Caco-2 (cell line): ENCODE results near the gene ADIPOQ. TPM values are rescaled to one million over a fixed set of nuclear protein-coding genes. Genes with fewer than 3 reads are reported as not detected.
"Not testable (repeated sequence)": the region's sequence is repeated elsewhere in the genome, so short reads cannot be mapped to it uniquely, and the experiment has no call there.

Experiments used
- BruUV-seq: library from RNA; stranded (reverse); fragments of 400-500 nt; replicated peaks from 2 replicates; lab custom pipeline; 2021; lab: Mats Ljungman, UMichigan
- CTCF ChIA-PET: fragments of 300-600 bp; sonication (Branson Sonifier 250); formaldehyde crosslinking; loops from one replicate; lab custom pipeline; 2022; ENCODE audit warnings: antibody characterized with exemption; lab: Charles Lee
- POLR2A ChIA-PET: fragments of 300-600 bp; sonication (Branson Sonifier 250); formaldehyde crosslinking; loops from one replicate; lab custom pipeline; 2022; ENCODE audit warnings: antibody characterized with exemption; lab: Charles Lee
- DNase-seq, 2 experiments: peaks; one replicate each; pipeline versions ENCODE4 v3.0.0 to v3.0.0-alpha.2; 2020 to 2022
- H3K27me3 ChIP-seq: replicated peaks from 2 replicates; pipeline ENCODE4 v1.6.0; 2011; ENCODE audit warnings: low read length; ENCODE audit not compliant: control insufficient read depth, insufficient read depth
- H3K36me3 ChIP-seq: 2 replicates; pipeline ENCODE4 v1.5.1; 2011; ENCODE audit warnings: low read length; ENCODE audit not compliant: control insufficient read depth, insufficient read depth
- H3K4me1 ChIP-seq: fragments of 250-450 bp; sonication (Bioruptor Pico); 2 replicates; pipeline ENCODE4 v1.5.1; 2020; ENCODE audit warnings: mild to moderate bottlenecking
- H3K4me3 ChIP-seq: 2 replicates; pipeline ENCODE4 v1.5.1; 2011; ENCODE audit warnings: low read depth, mild to moderate bottlenecking, control low read depth, low read length
- H3K9me3 ChIP-seq: fragments of 250-450 bp; sonication (Bioruptor Pico); 2 replicates; pipeline ENCODE4 v1.5.1; 2020; ENCODE audit warnings: mild to moderate bottlenecking, moderate library complexity
- H3K27ac Mint-ChIP-seq: one replicate; pipeline ENCODE4 v1.8.0; 2022; ENCODE audit warnings: mixed read lengths; ENCODE audit not compliant: unreplicated experiment
- H3K27me3 Mint-ChIP-seq: one replicate; pipeline ENCODE4 v1.8.0; 2022; ENCODE audit warnings: mixed read lengths; ENCODE audit not compliant: insufficient read depth, unreplicated experiment
- H3K36me3 Mint-ChIP-seq: one replicate; pipeline ENCODE4 v1.8.0; 2022; ENCODE audit warnings: mild to moderate bottlenecking, mixed read lengths; ENCODE audit not compliant: insufficient read depth, unreplicated experiment
- H3K4me1 Mint-ChIP-seq: one replicate; pipeline ENCODE4 v1.8.0; 2022; ENCODE audit warnings: low read depth, mixed read lengths; ENCODE audit not compliant: unreplicated experiment
- H3K4me3 Mint-ChIP-seq: one replicate; pipeline ENCODE4 v1.8.0; 2022; ENCODE audit warnings: mild to moderate bottlenecking, moderate library complexity, mixed read lengths; ENCODE audit not compliant: unreplicated experiment
- H3K9me3 Mint-ChIP-seq: one replicate; pipeline ENCODE4 v1.8.0; 2022; ENCODE audit warnings: mixed read lengths; ENCODE audit not compliant: unreplicated experiment
- intact Hi-C: fragments of 100-400 bp; cut with micrococcal nuclease; formaldehyde crosslinking; loops from one replicate; pipeline ENCODE4 v1.10.0; 2022; ENCODE audit not compliant: unreplicated experiment
- total RNA-seq: library from RNA; stranded (reverse); gene quantifications from 2 replicates; pipeline ENCODE4 v1.2.3, GENCODE V29; 2022
- TF ChIP-seq, protein P1 (sequence below), 2 experiments: fragments of 200-600 bp in 1 of 2; IDR thresholded peaks; 1 replicate in 1 of 2; 2 replicates in 1 of 2; pipeline versions ENCODE4 v1.5.1 to v1.8.0; 2011 to 2022; ENCODE audit warnings: antibody characterized with exemption in 1 of 2, control low read depth in 1 of 2, inconsistent platforms in 1 of 2, low read depth in 1 of 2, low read length in 1 of 2, mild to moderate bottlenecking in 1 of 2, moderate library complexity in 1 of 2; ENCODE audit not compliant: insufficient read depth in 1 of 2, severe bottlenecking in 1 of 2, unreplicated experiment in 1 of 2

The ADIPOQ gene
- total RNA-seq, 1 experiment from 2014 or later, result not detected

DNA sequence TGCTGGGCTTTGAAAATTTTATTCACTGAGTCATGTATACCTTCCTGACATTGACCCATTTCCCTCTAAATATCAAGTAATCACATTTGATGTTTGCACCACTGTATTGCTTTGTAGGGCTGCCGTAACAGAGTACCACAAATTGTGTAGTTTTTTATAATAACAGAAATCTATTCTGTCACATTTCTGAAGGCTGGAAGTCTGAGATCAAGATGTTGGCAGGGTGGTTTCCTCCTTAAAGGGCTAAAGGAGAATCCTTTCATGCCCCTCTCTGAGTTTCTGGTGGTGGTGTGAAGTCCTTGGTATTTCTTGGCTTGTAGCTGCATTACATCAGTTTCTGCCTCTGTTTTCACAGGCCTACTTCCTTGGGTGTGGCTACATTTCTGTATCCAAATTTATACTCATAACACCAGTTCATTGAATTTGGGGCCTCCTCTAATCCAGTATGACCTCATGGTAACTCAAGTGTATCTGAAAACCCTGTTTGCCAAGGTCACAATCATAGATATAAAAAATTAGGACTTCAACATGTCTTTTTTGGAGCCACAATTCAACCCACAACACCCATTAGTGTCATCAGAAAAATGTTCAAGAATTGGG lies 58.7 kb downstream of the ADIPOQ start:
- Mint-ChIP-seq H3K27me3 (no peaks in the 10 kb centered on the region), H3K4me1 (peaks cover 16% of the 10 kb centered on the region), H3K9me3 (peaks cover 11% of the 10 kb centered on the region), H3K4me3 (no peak overlapping the region), H3K36me3 (no peaks in the 10 kb centered on the region), H3K27ac (no peak overlapping the region)
- no peaks in the 10 kb centered on the region for H3K27me3 ChIP-seq
- DNase-seq, result no peak
- CTCF ChIA-PET, result no interaction called here
- H3K9me3 ChIP-seq, result no peaks in the 10 kb centered on the region
- peaks cover 5% of the 10 kb centered on the region; the same call in 1 of the 2 replicates for H3K4me1 ChIP-seq
- intact Hi-C loops, result no loop called here
- BruUV-seq, result no TSS peak
- no peak overlapping the region for H3K4me3 ChIP-seq
- no peaks in the 10 kb centered on the region for H3K36me3 ChIP-seq
- POLR2A ChIA-PET, result no interaction called here
- TF ChIP-seq, protein P1, sequence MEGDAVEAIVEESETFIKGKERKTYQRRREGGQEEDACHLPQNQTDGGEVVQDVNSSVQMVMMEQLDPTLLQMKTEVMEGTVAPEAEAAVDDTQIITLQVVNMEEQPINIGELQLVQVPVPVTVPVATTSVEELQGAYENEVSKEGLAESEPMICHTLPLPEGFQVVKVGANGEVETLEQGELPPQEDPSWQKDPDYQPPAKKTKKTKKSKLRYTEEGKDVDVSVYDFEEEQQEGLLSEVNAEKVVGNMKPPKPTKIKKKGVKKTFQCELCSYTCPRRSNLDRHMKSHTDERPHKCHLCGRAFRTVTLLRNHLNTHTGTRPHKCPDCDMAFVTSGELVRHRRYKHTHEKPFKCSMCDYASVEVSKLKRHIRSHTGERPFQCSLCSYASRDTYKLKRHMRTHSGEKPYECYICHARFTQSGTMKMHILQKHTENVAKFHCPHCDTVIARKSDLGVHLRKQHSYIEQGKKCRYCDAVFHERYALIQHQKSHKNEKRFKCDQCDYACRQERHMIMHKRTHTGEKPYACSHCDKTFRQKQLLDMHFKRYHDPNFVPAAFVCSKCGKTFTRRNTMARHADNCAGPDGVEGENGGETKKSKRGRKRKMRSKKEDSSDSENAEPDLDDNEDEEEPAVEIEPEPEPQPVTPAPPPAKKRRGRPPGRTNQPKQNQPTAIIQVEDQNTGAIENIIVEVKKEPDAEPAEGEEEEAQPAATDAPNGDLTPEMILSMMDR (IDR thresholded peaks at IDR 0.05; ENCODE audit: insufficient read depth in 1 of 2, low read depth in 1 of 2, low read length in 1 of 2, severe bottlenecking in 1 of 2, unreplicated experiment in 1 of 2), result no peak

DNA sequence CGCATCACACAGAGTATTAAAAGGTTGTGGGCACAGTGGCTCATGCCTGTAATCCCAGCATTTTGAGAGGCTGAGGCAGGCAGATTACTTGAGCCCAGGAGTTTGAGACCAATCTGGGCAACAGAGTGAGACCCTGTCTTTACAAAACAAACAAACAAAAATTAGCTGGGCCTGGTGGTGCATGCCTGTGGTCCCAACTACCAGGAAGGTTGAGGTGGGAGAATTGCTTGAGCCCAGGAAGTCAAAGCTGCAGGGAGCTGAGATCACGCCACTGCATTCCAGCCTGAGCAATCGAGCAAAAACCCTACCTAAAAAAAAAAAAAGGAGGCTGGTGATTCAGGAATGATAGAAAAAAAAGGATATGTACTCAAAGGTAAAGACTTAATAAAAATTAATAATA lies 59.6 kb downstream of the ADIPOQ start:
- Mint-ChIP-seq H3K27me3 (no peaks in the 10 kb centered on the region), H3K4me3 (no peak overlapping the region), H3K27ac (no peak overlapping the region), H3K9me3 (peaks cover 12% of the 10 kb centered on the region), H3K36me3 (no peaks in the 10 kb centered on the region), H3K4me1 (peaks cover 16% of the 10 kb centered on the region)
- DNase-seq, result no peak
- no peak overlapping the region for H3K4me3 ChIP-seq
- no TSS peak for BruUV-seq
- TF ChIP-seq, protein P1 (IDR thresholded peaks at IDR 0.05; ENCODE audit: insufficient read depth in 1 of 2, low read depth in 1 of 2, low read length in 1 of 2, severe bottlenecking in 1 of 2, unreplicated experiment in 1 of 2), result no peak
- CTCF ChIA-PET, result no interaction called here
- peaks cover 9% of the 10 kb centered on the region for H3K4me1 ChIP-seq
- intact Hi-C loops, result no loop called here
- no peaks in the 10 kb centered on the region for H3K9me3 ChIP-seq
- H3K27me3 ChIP-seq, result no peaks in the 10 kb centered on the region
- POLR2A ChIA-PET, result no interaction called here
- no peaks in the 10 kb centered on the region for H3K36me3 ChIP-seq

DNA sequence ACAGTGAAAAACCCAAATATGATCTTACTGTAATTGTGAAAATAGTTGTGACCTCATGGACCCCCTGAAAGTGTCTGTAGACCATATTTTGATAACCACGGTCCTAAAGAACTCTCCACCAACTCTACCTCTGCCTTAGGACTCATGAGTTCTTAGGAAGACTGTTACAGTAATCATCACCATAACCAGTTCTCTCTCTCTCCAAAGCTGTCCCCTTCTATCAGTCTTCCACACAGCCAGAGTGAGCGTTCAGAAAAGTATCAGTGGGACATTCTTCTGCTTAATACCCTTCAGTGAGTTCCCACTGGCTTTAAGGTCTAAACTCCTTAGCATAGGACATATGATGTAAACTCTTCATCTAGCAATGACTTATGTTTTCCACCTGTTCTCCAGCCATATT lies 60.2 kb downstream of the ADIPOQ start:
- POLR2A ChIA-PET, result no interaction called here
- H3K9me3 Mint-ChIP-seq, result peaks cover 12% of the 10 kb centered on the region

DNA sequence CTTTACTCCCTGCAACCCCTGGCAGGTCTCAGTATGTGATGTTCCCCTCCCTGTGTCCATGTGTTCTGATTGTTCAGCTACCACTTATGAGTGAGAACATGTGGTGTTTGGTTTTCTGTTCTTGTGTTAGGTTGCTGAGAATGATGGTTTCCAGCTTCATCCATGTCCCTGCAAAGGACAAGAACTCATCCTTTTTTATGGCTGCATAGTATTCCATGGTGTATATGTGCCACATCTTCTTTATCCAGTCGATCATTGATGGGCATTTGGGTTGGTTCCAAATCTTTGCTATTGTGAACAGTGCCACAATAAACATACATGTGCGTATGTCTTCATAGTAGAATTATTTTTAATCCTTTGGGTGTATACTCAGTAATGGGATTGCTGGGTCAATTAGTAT lies 61.2 kb downstream of the ADIPOQ start:
- Mint-ChIP-seq H3K4me1 (peaks cover 16% of the 10 kb centered on the region), H3K9me3 (peaks cover 12% of the 10 kb centered on the region)
- H3K27ac Mint-ChIP-seq, H3K9me3 ChIP-seq, DNase-seq, intact Hi-C loops, POLR2A ChIA-PET, H3K36me3 Mint-ChIP-seq, H3K4me3 Mint-ChIP-seq, H3K27me3 Mint-ChIP-seq, CTCF ChIA-PET, BruUV-seq, H3K4me3 ChIP-seq, H3K36me3 ChIP-seq, H3K27me3 ChIP-seq: not testable (repeated sequence)
- peaks cover 11% of the 10 kb centered on the region for H3K4me1 ChIP-seq

More for the DNA sequence above, 60.2 kb downstream of the ADIPOQ start:
- Mint-ChIP-seq H3K27ac (no peak overlapping the region), H3K27me3 (no peaks in the 10 kb centered on the region), H3K4me1 (peaks cover 16% of the 10 kb centered on the region), H3K4me3 (no peak overlapping the region), H3K36me3 (no peaks in the 10 kb centered on the region)
- H3K4me3 ChIP-seq, result no peak overlapping the region
- DNase-seq, result no peak
- H3K9me3 ChIP-seq, result no peaks in the 10 kb centered on the region
- CTCF ChIA-PET, result no interaction called here
- no TSS peak for BruUV-seq
- no peaks in the 10 kb centered on the region for H3K36me3 ChIP-seq
- TF ChIP-seq, protein P1 (IDR thresholded peaks at IDR 0.05; ENCODE audit: insufficient read depth in 1 of 2, low read depth in 1 of 2, low read length in 1 of 2, severe bottlenecking in 1 of 2, unreplicated experiment in 1 of 2), result no peak
- H3K4me1 ChIP-seq, result peaks cover 11% of the 10 kb centered on the region
- intact Hi-C loops, result no loop called here
- no peaks in the 10 kb centered on the region for H3K27me3 ChIP-seq

DNA sequence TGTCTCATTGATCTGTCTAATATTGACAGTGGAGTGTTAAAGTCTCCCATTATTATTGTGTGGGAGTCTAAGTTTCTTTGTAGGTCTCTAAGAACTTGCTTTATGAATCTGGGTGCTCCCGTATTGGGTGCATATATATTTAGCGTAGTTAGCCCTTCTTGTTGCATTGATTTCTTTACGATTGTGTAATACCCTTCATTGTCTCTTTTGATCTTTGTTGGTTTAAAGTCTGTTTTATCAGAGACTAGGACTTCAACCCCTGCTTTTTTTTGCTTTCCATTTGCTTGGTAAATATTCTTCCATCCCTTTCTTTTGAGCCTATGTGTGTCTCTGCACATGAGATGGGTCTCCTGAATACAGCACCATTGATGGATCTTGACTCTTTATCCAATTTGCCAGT lies 64.6 kb downstream of the ADIPOQ start:
- H3K4me3 ChIP-seq, intact Hi-C loops, H3K36me3 ChIP-seq, BruUV-seq, H3K27me3 Mint-ChIP-seq, H3K36me3 Mint-ChIP-seq, H3K9me3 ChIP-seq, H3K27me3 ChIP-seq, POLR2A ChIA-PET, CTCF ChIA-PET: not testable (repeated sequence)
- H3K4me1 ChIP-seq, result peaks cover 11% of the 10 kb centered on the region
- Mint-ChIP-seq H3K27ac (peak overlapping the region; percentile 19), H3K4me3 (peak overlapping the region; percentile 10), H3K4me1 (peaks cover 16% of the 10 kb centered on the region), H3K9me3 (peaks cover 12% of the 10 kb centered on the region)
- peak in 1 of 2 experiments; percentile 13 for DNase-seq
